Measurements from ENCODE around the gene TIGD1.

GRCh38 chr2:232520489-232520888 lies 29.9 kb downstream of the TIGD1 start:
- TF ChIP-seq EZH2 (IDR thresholded peaks at IDR 0.05), result no peak
- no peak for TF ChIP-seq CTCF (IDR thresholded peaks at IDR 0.05)
